ENCODE data around the gene AJAP1. TPM values are rescaled to one million over a fixed set of nuclear protein-coding genes. Genes with fewer than 3 reads are reported as not detected.

Gene AJAP1
- total RNA-seq, 4 donors from 2014 or later: 0.30 to 4.0 (median 1.0) TPM

DNA sequence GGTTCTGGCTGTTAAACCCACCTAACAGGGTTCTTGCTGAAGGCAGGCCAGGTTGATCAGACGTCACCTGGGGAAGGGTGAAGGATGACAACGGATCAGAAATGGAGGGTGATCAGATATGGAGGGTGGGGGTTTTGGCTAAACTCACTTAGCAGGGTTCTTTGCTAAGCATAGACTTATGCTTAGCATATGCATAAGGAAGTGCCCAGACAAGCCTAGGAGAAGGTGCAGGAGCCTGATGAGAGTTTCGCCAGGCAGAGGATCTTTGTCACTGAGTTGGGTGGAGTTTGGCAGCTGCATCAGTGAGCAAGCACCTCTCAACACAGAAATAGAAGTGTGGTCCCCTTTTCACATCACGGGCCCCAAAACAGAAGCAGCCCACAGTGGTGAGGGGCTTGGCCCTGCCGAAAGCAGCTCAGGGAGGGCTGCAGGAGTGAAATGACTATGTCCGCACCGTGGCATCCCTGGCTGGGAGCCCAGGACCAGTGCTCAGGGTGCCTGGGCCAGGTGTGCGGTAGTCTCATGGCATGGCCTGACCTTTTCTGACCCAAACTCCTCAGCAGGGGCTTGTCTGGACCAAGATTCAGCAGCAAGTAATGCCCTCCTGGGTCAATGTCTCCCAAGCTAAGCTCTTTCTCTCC, 101.6 kb downstream of the AJAP1 start:
- no peak for TF ChIP-seq POLR2A (IDR thresholded peaks at IDR 0.05)
- TF ChIP-seq, protein P1, sequence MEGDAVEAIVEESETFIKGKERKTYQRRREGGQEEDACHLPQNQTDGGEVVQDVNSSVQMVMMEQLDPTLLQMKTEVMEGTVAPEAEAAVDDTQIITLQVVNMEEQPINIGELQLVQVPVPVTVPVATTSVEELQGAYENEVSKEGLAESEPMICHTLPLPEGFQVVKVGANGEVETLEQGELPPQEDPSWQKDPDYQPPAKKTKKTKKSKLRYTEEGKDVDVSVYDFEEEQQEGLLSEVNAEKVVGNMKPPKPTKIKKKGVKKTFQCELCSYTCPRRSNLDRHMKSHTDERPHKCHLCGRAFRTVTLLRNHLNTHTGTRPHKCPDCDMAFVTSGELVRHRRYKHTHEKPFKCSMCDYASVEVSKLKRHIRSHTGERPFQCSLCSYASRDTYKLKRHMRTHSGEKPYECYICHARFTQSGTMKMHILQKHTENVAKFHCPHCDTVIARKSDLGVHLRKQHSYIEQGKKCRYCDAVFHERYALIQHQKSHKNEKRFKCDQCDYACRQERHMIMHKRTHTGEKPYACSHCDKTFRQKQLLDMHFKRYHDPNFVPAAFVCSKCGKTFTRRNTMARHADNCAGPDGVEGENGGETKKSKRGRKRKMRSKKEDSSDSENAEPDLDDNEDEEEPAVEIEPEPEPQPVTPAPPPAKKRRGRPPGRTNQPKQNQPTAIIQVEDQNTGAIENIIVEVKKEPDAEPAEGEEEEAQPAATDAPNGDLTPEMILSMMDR (IDR thresholded peaks at IDR 0.05): no peak
- intact Hi-C loops (cut with DNase I): no loop called here
- Histone ChIP-seq H3K36me3 (no peaks in the 10 kb centered on the region), H3K4me1 (no peaks in the 10 kb centered on the region), H3K9me3 (peaks cover 0 to 9% (median 0%) of the 10 kb centered on the region in 3 donors), H3K27ac (no peak overlapping the region), H3K27me3 (peaks cover 0 to 13% (median 0%) of the 10 kb centered on the region in 4 donors), H3K4me3 (no peak overlapping the region)
- WGBS, 2 donors: 32 to 51% methylated on average over 3 to 4 of the region's 8 CpGs
- DNase-seq: no peak

DNA sequence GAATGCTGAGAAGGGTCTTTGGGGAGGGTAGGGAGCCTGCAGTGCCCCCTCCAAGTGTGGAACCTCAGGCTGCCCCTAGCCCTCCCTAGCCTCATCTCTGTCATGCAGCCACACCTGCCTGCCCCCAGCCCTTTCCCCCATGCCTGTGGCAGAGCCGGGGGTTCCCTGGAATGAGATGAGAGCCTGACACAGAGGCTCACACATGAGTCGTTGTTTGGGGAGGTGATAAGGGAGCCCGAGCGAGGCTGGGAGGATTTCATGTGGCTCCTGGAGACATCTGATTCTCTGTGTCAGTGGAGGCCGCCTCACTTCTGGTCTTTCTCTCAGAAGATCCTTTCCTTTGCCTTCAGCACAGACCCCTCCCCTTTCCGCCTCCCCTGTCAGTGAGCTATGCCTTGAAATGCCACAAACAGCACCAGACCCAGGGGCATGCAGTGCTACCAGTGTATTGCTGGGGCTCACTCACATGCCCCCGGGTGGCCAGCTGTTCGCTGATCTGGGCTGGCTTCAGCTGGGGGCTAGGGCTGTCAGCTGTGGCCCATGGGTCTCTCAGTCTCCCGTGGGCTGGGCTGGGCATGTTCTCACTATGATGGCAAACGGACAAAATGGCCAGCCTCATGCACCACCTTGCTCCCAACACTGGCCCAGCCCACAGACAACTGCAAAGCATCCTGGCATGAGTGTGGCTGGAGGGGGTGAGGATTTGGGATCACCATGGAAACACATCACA, 102.6 kb downstream of the AJAP1 start:
- 63 to 67% methylated on average over 2 to 3 of the region's 10 CpGs for WGBS, 2 donors
- DNase-seq: no peak
- TF ChIP-seq, protein P1 (IDR thresholded peaks at IDR 0.05): no peak
- no peak for TF ChIP-seq POLR2A (IDR thresholded peaks at IDR 0.05)
- Histone ChIP-seq H3K9me3 (peaks cover 0 to 9% (median 0%) of the 10 kb centered on the region in 3 donors), H3K4me1 (no peaks in the 10 kb centered on the region), H3K27me3 (peaks cover 0 to 13% (median 0%) of the 10 kb centered on the region in 4 donors), H3K36me3 (no peaks in the 10 kb centered on the region), H3K27ac (no peak overlapping the region), H3K4me3 (no peak overlapping the region)
- intact Hi-C loops (cut with DNase I): no loop called here

DNA sequence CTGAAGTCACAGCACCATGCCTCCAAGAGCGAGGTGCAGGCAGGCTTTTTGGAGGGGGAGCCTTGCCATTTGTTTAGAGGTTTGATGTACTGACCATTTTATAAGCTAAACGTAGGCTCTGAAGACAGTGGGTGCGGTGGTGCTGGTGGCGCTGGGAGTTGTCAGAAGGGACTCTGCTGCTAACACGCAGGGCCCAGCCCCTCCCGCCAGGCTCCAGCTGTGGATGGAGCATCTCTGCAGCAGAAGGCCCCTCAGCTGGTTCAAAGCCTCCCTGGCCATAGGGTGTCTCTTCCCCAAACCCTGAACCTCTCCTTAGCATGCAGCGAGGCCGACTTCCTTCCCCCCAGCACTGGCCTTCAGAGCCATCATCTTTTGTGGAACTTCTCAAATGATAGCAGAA, 105.3 kb downstream of the AJAP1 start:
- no peak overlapping the region for H3K27ac ChIP-seq
- TF ChIP-seq, protein P1 (IDR thresholded peaks at IDR 0.05): no peak
- no peak for TF ChIP-seq POLR2A (IDR thresholded peaks at IDR 0.05)
- H3K9me3 ChIP-seq: no peaks in the 10 kb centered on the region
- 81 to 84% methylated on average over 3 to 8 of the region's 8 CpGs for WGBS, 2 donors
- no peaks in the 10 kb centered on the region for H3K36me3 ChIP-seq
- H3K4me3 ChIP-seq: no peak overlapping the region
- DNase-seq: no peak
- peaks cover 0 to 13% (median 0%) of the 10 kb centered on the region in 4 donors for H3K27me3 ChIP-seq
- no peaks in the 10 kb centered on the region for H3K4me1 ChIP-seq
- intact Hi-C loops (cut with DNase I): no loop called here

DNA sequence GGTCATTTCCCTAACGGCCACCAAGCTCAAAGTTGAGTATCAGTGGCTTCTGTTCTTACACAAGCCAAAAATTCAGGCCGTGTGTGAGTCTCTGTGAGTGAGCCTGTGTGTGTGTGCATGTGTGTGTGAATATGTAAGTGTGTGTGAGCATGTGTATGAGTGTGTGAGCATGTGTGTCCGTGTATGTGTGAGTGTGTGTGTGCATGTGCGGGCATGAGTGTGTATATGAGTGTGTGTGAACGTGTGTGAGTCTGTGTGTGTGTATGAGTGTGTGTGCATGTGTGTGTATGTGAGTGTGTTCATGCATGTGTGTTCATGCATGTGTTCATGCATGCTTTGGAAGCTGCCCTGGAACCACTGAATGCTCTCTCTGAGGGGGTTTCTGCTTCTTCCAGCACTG, 105.7 kb downstream of the AJAP1 start:
- Histone ChIP-seq H3K4me3 (no peak overlapping the region), H3K36me3 (no peaks in the 10 kb centered on the region), H3K27me3 (peaks cover 0 to 13% (median 0%) of the 10 kb centered on the region in 4 donors), H3K4me1 (no peaks in the 10 kb centered on the region), H3K9me3 (no peaks in the 10 kb centered on the region), H3K27ac (no peak overlapping the region)
- WGBS, 2 donors: 76 to 78% methylated on average over 4 to 5 of the region's 5 CpGs
- intact Hi-C loops (cut with DNase I): no loop called here
- no peak for DNase-seq
- TF ChIP-seq, protein P1 (IDR thresholded peaks at IDR 0.05): no peak
- no peak for TF ChIP-seq POLR2A (IDR thresholded peaks at IDR 0.05)

DNA sequence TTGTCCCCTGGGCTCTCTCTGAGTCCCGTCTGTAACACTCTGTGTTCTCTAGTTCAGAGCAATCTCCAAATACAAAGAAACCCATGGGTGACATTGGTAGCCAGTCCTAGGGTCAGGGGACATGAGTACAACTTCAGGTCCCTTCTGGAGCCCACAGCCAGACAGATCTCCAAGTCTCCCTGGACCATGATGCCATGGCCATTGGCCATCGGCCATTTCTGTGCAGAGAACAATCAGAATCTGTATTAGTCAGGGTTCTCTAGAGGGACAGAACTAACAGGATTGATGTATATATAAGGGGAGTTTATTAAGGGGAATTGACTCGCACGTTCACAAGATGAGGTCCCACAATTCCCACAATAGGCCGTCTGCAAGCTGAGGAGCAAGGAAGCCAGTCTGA, 106.9 kb downstream of the AJAP1 start:
- WGBS, 2 donors: 84 to 86% methylated on average over 5 of the region's 5 CpGs
- no peaks in the 10 kb centered on the region for H3K4me1 ChIP-seq
- DNase-seq: no peak
- intact Hi-C loops (cut with DNase I): no loop called here
- no peak overlapping the region for H3K4me3 ChIP-seq
- no peaks in the 10 kb centered on the region for H3K9me3 ChIP-seq
- TF ChIP-seq, protein P1 (IDR thresholded peaks at IDR 0.05): no peak
- TF ChIP-seq POLR2A (IDR thresholded peaks at IDR 0.05): no peak
- H3K27me3 ChIP-seq: peaks cover 0 to 1% (median 0%) of the 10 kb centered on the region in 4 donors
- no peak overlapping the region for H3K27ac ChIP-seq
- no peaks in the 10 kb centered on the region for H3K36me3 ChIP-seq

Data from esophagus squamous epithelium (tissue), 5 donors.